Hepatic stellate cell (primary cell): Measurements from ENCODE around the gene ASAP3.

Experiments
- DNase-seq: peaks from one replicate; pipeline ENCODE4 v3.0.0; 2011; ENCODE audit warnings: low spot score

Gene ASAP3

DNA sequence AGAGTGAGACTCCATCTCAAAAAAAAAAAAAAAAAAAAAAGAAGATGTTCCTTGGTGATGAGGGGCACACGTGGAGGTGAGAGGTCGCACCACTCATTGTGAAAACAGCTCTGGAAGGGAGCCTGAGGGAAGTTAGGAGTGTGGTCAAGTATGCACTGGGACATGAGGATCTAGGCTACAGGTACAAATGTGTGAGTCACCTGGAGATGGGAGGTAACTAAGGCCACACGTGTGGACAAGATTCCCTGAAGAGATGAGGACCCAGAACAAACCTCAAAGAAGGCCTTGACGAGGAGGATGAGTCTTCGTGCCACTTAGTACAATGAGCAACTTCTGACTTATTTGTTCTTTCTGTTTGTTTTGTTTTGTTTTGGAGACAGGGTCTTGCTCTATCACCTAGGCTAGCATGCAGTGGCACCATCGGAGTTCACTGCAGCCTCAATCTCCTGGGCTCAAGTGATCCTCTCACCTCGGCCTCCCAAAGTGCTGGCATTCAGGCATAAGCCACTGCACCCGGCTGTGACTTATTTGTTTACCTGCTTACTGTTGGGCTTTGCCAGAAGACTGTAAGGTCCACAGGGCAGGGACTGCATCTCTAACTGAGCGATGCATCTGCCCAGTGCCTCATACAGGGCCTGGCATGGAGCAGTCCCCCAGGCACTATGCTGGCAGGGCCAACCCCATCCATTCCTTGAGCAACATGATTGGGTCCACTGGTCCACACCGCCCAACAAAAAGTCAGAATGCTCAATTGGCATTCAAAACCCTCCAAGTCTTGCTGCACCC lies 6.4 kb downstream of the ASAP3 start:
- DNase-seq: no peak

DNA sequence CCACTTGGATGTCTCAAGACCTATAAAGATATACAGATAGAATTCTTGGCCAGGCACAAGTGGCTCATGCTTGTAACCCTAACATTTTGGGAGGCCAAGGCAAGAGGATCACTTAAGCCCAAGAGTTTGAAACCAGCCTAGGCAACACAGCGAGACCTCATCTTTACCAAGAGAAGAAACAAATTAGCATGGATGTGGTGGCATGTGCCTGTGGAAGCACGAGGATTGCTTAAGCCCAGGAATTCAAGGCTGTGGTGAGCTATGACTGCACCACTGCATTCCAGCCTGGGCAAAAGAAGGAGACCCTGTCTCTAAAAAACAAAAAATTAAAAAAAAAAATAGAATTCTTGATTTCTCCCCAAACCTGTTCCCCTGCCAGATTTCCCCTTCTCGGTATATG lies 8.3 kb downstream of the ASAP3 start:
- DNase-seq: no peak

DNA sequence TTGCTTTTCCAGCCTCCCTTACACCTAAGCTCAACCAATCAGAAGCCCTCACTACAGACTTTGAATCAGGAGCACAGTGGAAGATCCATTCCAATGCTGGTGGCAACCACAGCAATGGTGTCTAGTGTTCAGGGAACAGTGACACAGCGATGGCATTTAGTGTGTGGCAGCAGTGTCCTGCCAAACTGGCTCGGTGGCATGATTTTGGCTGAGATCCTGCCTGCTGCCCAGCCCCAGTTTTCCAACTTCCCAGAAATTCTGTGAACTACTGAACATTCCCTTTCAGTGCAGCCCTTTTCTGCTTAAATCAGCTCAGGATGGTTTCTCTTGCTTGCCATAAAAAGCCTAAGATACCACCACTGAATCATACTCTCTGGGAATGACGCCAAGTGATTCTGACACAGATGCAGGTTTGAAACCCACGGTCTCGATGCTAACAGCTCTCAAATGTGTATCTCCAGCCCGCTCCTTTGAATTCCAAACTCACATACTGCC lies 8.8 kb downstream of the ASAP3 start:
- peak; percentile 65 for DNase-seq

DNA sequence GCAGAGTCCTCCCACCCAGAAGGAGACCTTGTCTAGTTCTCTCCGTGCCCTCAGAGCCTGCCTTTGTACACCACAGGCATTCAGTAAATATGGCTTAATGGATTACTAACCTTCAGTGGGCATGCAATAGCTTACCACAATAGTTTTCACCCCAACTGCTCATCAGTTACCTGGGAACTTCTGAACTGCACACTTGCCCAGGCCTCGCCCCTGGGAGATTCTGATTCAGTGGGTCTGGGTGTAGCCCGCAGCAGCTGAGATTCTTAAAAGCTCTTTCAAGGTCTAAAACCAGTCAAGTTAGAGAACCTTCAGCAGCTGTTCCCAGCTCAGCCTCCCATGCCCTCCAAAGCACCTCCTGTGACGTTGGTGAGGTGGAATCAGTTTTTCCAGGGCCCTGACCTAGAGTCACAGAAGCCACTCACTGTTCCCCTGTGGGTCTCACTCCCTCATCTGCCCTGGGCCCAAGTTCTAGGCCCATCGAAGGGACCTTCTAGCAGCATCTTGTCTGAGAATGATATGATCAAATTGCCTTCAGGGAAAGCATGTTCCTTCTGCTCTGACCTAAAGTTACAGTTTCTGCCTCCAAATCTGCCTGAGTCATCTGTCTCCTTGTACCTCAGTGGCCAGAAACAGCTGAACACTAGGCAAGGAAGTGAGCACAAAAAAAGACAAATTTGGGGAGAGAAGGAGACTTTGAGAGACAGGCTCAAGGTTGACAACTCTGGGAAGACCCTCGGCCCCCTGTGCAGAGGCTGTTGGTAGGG lies 10.8 kb downstream of the ASAP3 start:
- no peak for DNase-seq

DNA sequence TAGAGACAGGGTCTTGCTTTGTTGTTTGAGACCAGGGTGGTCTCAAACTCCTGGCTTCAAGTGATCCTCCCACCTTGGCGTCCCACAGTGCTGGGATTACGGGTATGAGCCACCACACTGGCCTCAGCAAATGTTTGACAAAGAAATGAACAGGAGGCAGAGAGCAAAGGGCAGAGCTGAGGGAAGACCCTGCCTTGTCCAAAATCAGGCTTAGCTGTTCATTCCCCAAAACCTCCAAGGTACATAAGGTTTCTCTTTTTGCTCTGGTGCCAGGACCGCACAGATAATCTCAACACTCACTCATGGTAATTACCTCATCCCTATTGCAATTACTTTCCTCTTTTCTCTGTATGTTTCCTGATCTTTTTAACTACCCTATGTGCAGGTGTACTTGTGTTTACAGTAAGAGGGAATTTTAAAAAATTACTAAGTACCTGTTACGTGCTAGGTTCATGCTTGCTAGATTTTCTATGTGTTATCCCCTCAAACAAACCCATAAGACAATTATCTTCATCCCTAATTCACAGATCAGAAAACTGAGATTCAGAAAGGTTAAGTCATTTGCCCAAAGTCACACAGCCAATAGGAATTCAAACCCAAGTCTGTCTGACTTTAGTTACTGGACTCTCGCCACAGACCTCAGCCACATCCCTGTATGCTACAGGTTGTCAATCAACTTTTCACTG lies 11.5 kb downstream of the ASAP3 start:
- DNase-seq: no peak

DNA sequence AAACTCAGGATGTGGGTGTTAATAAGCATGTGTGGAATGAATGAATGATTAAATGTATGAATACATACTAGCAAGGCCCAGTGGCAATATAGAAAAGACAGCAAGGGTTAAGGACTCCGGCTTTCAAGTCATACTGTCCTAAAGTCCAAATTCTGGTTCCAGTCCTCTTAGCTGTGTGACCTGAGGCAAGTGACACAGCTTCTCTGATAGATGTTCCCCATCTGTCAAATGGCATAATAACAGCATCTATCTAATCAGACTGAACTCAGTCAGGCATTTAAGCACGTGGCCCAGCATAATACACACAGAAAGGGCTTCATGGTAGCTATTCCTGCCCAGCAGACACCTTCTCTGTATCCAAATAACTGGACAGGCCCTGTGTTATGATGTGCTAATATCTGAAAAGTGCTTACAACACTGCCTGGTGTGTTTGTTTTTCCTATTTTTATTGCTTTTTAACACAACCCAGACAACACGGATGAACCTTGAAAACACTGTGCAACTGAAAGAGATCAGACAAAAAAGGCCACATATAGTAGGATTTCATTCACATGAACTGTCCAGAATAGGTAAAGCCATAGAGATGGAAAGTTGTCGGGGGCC lies 12.4 kb downstream of the ASAP3 start:
- DNase-seq: no peak

DNA sequence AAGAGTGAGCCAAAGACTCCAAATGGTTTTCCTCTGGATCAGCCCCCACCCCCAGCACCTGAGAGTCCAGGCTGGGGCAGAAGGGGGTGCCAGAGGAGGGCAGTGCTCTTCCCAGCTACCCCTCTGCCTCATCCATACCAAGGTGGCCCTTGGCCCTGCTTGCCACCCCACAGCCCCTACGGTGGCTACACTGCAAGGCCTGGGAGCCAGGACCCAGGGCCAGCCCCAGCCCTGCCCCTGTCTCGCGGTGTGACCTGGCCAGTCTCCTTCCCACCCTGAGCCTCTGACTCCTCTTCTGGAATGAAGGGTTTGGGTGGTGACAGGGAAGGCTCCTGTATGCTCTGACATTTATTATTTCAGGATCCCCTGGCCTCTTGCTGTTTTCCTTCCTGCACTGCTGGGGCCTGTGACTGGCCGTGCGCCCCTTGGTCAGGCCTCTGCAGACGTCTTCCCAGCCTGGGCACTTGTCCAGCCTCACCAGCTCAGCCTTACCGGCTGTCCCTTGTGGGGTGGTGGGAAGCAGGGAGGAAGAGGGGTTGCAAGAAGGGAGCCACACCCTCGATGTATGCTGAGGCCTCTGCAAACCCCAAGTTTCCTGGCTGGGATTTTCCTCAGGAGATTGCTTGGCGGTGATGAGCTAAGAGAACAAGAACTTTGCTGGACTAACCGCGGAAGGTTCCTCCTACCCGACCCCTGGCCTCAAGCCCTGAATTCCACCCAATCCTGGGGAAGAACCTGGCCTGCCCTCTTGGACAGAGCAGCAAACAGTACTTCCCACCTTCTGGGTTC lies 13.5 kb downstream of the ASAP3 start:
- DNase-seq: no peak

DNA sequence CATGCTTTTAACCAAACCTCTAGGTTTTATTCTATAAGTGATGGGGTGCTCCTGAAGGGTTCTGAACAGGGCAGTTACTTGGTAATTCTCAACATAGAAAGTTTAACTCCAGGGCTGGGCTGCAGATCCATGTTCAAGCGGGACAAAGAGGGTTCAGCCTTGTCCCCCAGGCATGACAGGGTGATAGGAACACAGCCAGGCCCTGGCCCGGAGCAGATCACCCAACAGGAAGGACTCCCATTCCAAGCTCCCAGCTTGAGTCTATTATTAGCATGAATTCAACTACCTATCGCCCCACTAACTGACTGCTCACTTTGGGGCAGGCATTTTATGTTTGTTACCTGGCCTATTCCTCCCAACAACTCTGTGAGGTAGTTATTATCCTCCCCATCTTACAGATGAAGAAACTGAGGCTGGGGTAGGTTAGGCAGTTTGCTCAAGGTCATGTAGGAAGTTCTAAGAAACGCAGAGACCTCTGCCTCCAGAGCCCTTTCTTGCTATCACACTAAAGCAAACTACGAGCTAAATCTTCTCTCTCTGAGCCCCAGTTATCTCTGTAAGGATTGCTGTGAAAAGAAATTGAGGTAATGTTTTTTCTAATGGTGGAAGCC lies 14.5 kb downstream of the ASAP3 start:
- no peak for DNase-seq

DNA sequence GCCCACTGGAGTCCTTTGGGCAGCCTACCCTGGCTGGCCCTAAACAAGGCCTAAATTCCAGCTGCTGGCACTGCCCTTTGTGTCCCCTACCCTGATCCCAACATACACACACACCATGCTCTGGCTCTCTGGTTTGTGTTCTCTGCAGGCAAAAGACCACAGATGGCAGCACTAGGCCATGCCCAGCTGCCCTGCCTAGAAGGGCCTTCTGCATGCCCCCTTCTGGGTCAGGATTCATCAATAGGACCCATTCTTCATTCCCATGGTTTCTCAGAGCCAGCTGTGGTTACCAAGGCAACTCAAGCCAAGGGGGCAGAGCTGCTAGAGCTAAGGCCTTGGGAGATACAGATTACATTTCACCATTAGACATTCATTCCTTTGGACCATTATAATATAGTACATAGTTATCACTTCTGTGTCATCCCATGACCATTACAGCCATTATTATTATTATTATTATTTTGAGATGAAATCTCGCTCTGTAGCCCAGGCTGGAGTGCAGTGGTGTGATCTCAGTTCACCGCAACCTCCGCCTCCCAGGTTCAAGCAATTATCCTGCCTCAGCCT lies 17.5 kb downstream of the ASAP3 start:
- DNase-seq: no peak

DNA sequence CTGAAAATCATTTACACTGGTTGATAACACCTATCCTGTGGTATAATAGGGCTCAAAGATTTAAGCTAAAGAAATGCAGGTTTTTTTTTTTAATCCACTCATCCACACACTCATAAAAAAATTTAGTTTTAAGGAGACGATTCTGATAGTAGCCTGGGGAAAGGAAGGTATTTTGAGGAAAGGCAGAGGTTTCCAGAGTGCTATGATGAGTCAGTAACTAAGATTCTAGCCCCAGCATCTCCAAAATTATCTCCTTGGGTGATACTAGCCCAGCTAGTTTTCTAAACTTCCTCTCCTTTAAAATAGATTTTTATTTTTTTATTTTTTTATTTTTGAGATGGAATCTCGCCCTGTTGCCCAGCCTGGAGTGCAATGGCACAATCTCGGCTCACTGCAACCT lies 20.7 kb downstream of the ASAP3 start:
- DNase-seq: no peak

DNA sequence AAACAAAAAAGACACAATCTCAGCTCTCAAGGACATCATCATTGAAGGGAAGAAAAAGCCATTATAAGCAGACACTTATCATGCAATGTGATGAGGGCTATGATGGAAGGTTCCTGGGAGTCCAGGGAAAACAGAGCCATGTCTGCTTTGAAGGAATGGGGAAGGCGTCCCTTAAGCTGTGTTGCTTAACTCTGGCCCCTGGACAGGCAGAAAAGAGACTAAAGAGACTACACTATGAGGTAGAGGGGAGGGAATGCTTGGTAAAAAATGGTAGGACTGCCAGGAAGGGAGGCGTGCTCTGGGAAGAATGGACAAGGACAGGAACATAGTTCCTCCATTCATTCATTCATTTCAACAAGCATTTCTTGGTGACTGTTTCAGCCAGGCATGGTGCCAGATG lies 21.2 kb downstream of the ASAP3 start:
- no peak for DNase-seq

DNA sequence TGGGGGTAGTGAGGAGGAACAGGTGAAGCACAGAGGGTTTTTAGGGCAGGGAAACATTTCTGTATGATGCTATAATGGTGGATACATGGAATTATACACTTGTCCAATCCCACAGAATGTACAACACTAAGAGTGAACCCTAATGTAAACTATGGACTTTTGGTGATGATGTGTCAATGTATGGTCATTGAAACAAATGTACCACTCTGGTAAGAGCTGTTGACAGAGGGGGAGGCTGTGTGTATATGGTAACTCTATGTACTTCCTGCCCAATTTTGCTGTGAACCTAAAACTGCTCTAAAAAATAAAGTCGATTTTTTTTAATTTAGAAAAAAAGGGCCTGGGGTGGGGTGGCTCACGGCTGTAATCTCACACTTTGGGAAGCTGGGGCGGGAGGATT lies 22.9 kb downstream of the ASAP3 start:
- no peak for DNase-seq

DNA sequence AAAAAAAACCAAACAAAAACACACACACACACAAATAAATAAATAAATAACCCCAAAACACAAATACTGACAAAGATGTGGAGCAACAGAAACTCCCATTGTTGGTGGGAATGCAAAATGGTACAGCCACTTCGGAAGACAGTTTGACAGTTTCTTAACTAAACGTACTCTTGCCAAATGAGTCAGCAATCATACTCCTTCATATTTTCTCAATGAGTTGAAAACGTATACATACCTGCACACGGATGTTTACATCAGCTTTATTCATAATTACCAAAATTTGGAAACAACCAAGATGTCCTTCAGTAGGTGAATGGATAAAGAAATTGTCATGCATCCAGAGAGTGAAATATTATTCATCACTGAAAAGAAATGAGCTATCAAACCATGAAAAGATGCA lies 23.5 kb downstream of the ASAP3 start:
- no peak for DNase-seq

DNA sequence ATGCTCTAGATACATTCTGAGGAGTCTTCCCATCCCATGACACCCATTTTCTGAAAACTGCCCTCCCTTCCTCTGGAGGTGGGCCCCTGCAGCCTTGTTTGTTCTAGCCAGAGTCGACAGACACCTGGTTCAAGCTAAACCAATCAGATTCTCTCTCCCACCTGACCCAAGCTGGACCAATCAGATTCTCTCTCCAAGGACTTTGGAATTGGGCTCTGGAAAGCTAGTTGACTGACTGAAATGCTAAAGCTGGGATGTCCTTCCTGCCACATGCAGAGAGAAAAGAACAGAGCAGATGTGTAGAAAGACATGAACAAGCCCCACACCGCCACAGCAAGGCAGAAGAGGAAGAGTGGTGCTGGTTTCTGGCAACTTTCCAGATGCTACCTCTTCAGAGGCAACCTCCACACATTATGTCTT lies 24.6 kb downstream of the ASAP3 start:
- no peak for DNase-seq

DNA sequence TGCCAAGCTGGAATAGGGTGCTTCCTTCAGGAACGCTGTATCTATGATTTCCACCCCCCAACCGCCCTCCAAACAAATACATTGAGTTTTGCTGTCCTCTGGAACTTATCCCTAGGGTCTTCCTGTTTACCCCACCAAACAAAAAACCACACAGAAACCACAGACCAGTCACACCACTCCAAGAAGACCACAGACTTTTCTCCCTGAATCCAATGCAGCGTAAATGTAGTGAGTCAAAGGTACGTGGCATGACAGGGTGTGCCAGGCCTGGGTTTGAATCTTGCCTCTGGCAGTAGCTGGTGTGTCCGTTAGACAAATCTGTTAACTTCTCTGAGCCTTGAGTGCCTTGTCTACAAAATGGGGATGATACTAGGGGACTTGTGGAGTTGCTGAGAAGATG lies 27.8 kb downstream of the ASAP3 start:
- DNase-seq: no peak

DNA sequence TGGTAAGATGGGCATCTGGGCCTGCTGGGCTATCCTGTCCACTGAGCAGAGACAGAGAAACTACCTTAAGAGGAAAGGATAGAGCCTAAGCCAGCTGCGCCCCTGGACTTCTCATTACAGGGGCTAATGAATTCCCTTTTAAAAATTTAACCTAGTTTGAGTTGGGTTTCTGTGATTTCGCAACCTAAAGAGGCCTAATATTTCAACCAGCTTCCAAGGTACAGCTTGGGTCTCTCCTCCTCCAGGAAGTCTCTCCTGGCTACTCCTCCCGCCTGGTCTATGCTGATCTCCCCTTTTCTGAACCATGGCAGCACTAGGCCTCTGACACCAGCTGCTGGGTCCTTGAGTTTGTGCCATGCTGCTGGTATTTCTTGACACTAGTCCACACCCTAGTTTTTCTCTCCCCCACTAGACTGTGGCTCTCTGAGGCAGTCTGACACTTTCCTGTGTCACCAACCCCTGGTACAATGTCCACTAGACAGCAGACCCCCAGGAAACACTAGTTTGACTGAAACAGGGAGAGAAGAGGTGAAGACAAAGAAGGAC lies 30.5 kb downstream of the ASAP3 start:
- DNase-seq: no peak

DNA sequence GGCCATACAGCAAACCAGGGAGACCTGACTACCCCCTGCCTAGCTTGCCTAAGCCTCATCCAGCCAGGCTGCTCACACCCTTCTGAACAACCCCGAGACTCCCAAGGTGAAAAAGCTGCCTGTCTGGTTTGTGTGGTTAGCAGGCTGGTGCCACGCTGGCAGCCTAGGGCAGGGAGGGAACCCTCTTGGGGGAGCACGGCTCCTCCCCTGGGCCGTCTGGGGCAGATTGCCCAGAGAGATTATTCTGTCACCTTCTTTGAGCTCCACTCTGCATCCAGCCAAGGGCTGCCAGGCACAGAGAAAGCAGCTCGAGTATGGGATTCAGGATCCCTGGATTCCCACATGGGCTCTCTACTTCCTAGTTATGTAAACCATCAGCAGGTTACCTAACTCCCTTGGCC lies 32.0 kb downstream of the ASAP3 start:
- DNase-seq: no peak

DNA sequence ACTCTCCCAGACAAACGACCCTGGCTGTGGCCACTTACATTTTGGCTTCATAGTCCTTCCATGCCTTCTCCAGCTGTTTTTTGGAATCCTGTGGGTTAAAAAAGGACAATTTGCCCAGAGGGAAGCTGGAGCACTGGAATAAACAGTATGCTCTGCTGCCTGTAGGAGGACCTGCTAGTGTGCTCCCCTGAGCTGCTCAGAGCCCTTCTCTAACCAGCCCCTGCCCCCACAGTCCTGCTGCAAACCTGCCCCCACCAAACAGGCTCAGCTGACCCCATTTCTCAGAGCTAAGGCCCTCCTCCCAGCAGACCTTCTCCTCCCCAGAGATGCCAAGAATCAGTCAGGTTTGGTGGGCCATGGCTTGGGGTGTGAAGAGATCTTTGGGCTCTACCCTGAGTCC lies 32.5 kb downstream of the ASAP3 start:
- DNase-seq: no peak

DNA sequence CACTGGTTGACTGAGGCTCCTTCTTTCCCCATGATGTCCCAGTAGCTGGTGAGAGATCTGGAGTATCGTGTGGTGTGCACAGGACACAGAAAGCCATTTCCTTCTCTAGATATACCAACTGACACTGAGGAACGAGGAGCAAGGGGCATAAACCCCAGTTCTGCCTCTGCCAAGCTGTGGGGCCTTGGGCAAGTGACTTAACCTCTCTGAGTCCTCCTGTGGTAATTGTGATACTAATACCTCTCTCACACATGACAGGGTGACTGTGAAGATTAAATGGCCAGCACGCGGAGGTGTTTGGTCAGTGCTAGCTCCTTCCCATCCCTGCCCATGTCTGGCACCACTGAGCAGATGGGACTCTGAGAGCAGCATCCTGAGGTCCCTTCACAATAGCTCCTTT lies 33.1 kb downstream of the ASAP3 start:
- DNase-seq: no peak

DNA sequence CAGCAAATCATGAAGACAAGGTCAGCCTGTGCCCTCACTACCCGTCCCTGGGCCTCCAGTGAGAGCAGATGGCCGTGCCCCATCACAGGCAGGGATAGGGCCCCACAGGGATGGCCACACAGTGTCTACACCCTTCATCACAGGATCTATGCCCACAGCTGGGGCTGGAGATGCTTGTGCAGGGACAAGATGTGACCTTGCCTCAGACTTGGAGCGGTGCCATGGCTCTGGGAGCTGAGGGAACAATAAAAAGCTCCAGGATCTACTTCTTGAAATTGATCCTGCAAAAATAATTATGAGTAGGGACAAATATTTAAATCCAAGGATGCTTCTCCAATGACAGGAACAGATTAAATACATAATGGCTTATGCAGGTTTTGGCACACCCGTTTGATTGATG lies 34.0 kb downstream of the ASAP3 start:
- DNase-seq: no peak

DNA sequence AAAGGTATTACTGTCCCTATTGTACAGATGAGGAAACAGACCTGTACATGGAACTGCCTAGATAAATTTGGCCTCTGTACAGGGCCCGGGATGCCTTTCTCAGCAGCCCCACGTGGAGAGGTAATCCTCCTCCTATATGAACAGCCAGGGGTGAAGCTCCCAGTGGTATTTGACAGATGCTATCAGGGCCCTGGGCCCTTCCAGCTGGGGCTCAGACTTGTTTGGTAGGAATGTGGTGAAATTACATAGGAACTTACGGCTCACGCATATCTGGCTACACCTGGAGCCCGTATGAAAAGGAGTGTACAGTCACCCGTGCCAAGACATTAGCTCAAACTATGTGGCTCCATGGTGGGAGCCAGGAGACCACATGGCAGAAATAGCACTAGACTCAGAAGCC lies 34.7 kb downstream of the ASAP3 start:
- no peak for DNase-seq
